Posterior vena cava (tissue), 2 donors: ENCODE measurements around the gene PTPDC1. TPM values are rescaled to one million over a fixed set of nuclear protein-coding genes. Genes with fewer than 3 reads are reported as not detected.
"Not testable (repeated sequence)": the region's sequence is repeated elsewhere in the genome, so short reads cannot be mapped to it uniquely, and the experiment has no call there.

Experiments
- DNase-seq: peaks from one replicate; pipeline ENCODE4 v3.0.0-alpha.2; 2020; ENCODE audit warnings: low spot score
- intact Hi-C, 2 donors: fragments of 100-400 bp; cut with DNase I; formaldehyde crosslinking; loops; one replicate each; pipeline versions ENCODE4 v1.14.1 to v1.14.2; 2022 to 2023
- total RNA-seq, 2 donors: library from RNA; stranded (reverse); fragmentation: NEBNext Ultra II Directional; extraction: Animal tissue kit (Norgen Biotek cat#: 25700); gene quantifications; one replicate each; pipeline ENCODE4 v1.2.1, GENCODE V29; 2021
- donor health status: DM: yes; HTN: yes; CAD: no.
- donor health status: DM: yes; HTN: yes; CAD: no.

The PTPDC1 gene
- total RNA-seq, 2 donors from 2014 or later: 11.6 to 13.7 TPM

DNA sequence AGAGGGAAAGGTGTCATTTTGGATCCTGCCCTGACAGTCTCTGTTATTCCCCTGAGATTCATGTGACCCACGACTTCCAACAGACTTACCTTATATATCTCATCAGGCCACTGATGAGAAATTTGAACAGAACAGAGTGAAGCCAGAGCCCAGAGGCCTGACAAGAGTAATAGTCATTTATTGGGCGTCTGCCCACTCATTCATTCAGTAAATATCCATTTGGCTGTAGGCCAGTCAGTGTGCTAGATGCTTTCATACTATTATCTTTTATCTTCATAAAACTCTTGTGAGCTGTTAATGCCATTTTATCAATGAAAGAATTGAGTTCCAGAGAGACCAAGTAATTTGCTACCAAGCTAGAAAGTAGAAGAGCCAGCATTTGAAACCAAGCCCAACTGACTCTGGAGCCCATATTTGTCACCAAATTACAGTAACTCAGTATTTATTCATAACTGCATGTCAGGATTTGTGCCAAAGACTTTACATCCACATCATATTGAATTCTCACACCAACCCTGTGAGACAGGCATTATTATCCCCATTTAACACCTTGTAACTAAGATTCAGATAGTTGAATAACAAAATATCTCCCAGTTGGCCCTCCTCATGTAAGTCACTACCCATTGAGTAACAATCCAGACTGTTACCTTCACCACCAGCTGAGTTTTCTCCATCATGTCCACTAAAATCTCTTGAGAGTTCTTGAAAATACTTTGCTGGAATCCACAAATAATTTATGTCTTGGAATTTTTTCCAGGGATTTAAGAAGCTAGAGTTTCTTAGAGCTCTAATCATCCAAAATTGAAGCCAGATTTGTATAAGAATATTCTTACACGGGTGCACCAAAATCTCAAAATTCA, 2.5 kb downstream of the PTPDC1 start:
- intact Hi-C loops: no loop called here
- no peak for DNase-seq

GRCh38 chr9:94094219-94095145, 10.2 kb downstream of the PTPDC1 start:
- DNase-seq, intact Hi-C loops: not testable (repeated sequence)

- intact Hi-C loops: no loop called here
- no peak for DNase-seq
These were observed 12.7 kb downstream of the PTPDC1 start for GRCh38 chr9:94096819-94097577.

- DNase-seq: no peak
These were observed 13.6 kb downstream of the PTPDC1 start for GRCh38 chr9:94097788-94098414.

GRCh38 chr9:94100152-94100879, 16.1 kb downstream of the PTPDC1 start:
- intact Hi-C loops: no loop called here
- DNase-seq: no peak

More at GRCh38 chr9:94097788-94098414, 13.6 kb downstream of the PTPDC1 start:
- intact Hi-C loops: no loop called here

- no peak for DNase-seq
- intact Hi-C loops: no loop called here
These were observed 17.0 kb downstream of the PTPDC1 start for GRCh38 chr9:94101162-94101853.

GRCh38 chr9:94108584-94108983, 24.3 kb downstream of the PTPDC1 start:
- intact Hi-C loops: no loop called here
- no peak for DNase-seq

DNA sequence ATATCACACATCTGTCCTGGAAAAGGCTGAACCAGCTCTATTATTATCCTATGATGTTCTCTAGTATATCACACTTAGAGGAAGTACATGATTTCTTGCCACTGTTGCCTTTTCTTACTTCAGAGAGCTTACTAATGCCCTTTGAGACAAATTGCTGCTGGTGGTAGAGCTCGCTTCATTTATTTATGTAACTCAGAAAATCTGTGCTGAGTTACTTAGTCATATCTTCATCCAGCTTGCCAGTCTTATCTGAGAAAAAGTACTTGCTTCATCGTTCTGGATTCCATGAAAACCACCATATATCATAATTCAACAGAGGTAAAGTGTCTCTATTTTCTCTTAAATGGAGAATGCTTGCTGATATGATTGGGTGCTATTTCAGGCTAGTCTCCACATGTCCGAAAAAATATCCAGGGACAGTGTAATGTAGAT, 26.6 kb downstream of the PTPDC1 start:
- no peak for DNase-seq
- intact Hi-C loops: no loop called here

GRCh38 chr9:94111446-94111845, 27.2 kb downstream of the PTPDC1 start:
- intact Hi-C loops: no loop called here
- DNase-seq: no peak

DNA sequence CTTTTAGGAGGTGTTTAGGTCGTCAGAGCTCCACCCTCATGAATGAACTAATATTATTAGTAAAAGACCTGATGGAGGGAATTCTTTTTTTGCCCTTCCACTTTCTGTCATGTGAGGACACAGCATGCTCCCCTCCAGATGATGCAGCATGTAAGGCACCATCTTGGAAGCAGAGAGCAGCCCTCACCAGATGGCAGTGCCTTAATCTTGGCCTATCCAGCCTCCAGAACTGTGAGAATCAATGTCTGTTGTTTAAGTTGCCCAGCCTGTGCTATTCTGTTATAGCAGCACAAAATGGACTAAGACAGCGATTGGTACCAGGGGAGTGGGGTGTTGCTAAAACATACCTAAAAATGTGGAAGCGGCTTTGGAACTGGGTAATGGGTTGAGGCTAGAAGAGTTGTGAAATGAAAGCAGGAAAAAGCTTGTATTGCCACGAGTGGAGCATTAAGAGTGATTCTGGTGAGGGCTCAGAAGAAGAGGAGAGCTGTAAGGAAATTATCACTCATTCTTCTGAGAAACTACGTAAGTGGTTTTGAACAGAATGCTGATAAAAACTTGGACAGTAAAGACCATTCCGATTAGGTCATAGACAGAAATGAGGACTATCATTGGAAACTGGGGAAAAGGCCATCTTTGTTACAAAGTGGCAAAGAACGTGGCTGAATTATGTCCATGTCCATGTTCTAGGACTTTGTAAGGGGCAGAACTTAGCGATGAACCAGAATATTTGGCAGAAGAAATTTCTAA, 28.6 kb downstream of the PTPDC1 start:
- intact Hi-C loops: no loop called here
- no peak for DNase-seq

GRCh38 chr9:94120088-94120487, 35.8 kb downstream of the PTPDC1 start:
- intact Hi-C loops, DNase-seq: not testable (repeated sequence)

DNA sequence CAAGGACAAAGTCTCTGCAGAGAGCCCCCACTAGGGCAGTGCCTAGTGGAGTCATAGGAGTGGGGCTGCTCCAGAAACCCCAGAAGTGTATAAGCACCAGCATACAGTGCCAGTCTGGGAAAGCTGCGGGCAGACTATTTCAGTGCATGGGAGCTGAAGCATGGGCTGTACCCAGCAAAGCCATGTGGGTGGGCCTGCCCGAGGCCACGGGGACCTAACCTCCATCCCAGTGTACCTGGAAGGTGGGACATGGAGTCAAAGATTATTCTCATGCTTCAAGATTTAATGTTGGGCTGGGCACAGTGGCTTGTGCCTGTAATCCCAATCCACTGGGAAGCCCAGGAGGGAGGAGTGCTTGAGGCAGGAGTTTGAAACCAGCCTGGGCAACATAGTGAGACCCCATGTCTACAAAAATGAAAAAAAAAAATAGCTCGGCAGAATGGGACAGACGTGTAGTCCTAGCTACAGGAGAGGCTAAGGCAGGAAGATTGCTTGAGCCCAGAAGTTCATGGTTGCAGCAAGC, 36.7 kb downstream of the PTPDC1 start:
- intact Hi-C loops: no loop called here
- DNase-seq: no peak

DNA sequence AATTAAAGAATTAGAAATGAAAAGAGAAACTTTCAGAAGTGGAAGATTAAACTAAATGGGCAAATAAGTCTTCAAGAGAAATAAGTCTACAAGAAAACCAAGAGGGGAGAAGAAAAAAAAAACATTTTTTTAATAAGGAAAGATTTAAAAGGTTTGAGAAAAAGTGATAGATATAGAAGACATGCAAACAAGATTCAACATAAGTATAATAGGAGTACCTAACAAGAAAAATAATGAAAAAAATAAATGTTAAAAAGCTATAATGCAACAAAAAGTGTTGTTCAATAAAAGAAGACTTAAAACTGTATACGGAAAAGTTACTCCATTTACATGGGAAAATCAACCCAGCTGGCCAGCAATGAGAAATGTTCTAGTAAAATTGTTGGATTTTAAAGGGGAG, 42.6 kb downstream of the PTPDC1 start:
- intact Hi-C loops: no loop called here
- DNase-seq: no peak

GRCh38 chr9:94127806-94128205, 43.5 kb downstream of the PTPDC1 start:
- intact Hi-C loops: no loop called here
- DNase-seq: no peak

DNA sequence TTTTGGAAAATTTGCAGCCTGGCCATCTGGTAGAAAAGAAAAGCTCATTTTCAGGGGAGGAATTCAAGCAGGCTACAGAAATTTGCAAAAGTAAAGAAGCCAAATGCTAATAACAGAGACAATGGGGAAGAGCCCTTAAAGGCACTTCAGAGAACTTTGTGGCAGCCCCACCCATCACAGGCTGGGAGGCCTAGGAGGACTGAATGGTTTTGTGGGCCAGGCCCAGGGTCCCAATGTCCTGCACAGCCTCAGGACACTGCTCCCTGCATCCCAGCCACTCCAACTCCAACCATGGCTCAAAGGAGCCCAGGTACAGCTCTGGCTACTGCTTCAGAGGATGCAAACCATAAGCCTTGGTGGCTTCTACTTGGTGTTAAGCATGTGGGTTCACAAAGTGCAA, 44.3 kb downstream of the PTPDC1 start:
- intact Hi-C loops: no loop called here
- no peak for DNase-seq

DNA sequence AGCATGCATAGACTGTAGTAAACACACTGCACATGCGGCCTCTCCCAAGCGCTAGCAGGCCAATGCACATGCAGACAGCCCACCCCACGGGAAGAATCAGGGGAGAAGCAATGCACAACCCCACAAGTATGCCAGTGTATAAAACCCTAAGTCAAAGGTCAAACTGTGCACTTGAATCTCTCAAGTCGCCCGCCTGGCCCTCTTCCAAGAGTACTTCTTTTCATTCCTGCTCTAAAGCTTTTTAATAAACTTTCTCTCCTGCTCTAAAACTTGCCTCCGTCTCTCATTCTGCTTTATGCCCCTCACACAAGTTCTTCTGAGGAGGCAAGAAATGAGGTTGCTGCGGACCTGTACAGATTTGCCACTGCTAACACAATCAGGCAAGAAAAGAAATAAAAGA, 50.4 kb downstream of the PTPDC1 start:
- DNase-seq: no peak
- intact Hi-C loops: no loop called here

DNA sequence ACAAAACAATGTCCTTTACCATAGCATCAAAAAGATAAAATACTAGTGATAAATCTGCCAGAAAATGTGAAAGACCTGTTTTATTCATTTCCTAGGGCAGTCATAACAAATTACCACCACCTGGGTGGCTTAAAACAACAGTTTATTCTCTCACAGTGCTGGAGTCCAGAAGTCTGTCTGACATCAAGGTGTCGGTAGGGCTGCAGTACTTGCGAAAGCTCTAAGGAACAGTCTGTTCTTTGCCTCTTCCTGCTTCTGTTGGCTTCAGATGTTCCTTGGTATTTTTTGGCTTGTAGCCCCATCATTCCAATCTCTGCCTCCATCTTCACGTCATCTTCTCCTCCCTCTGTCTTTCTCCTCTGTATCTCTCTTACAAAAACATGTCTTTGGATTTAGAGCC, 51.0 kb downstream of the PTPDC1 start:
- DNase-seq: no peak
- intact Hi-C loops: no loop called here
